Measurements from ENCODE around the gene C16orf87. TPM values are rescaled to one million over a fixed set of nuclear protein-coding genes. Genes with fewer than 3 reads are reported as not detected.
A peak's percentile ranks its signal among the peaks of the same experiment; 100 is the strongest.

C16orf87 gene
- total RNA-seq, 1 experiment from 2014 or later = 22.5 TPM

- TF ChIP-seq, protein P1, sequence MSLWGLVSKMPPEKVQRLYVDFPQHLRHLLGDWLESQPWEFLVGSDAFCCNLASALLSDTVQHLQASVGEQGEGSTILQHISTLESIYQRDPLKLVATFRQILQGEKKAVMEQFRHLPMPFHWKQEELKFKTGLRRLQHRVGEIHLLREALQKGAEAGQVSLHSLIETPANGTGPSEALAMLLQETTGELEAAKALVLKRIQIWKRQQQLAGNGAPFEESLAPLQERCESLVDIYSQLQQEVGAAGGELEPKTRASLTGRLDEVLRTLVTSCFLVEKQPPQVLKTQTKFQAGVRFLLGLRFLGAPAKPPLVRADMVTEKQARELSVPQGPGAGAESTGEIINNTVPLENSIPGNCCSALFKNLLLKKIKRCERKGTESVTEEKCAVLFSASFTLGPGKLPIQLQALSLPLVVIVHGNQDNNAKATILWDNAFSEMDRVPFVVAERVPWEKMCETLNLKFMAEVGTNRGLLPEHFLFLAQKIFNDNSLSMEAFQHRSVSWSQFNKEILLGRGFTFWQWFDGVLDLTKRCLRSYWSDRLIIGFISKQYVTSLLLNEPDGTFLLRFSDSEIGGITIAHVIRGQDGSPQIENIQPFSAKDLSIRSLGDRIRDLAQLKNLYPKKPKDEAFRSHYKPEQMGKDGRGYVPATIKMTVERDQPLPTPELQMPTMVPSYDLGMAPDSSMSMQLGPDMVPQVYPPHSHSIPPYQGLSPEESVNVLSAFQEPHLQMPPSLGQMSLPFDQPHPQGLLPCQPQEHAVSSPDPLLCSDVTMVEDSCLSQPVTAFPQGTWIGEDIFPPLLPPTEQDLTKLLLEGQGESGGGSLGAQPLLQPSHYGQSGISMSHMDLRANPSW (CRISPR knock-in tag; conservative IDR thresholded peaks at IDR 0.05; ENCODE audit: low read depth) = no peak
- TF ChIP-seq, protein P2, sequence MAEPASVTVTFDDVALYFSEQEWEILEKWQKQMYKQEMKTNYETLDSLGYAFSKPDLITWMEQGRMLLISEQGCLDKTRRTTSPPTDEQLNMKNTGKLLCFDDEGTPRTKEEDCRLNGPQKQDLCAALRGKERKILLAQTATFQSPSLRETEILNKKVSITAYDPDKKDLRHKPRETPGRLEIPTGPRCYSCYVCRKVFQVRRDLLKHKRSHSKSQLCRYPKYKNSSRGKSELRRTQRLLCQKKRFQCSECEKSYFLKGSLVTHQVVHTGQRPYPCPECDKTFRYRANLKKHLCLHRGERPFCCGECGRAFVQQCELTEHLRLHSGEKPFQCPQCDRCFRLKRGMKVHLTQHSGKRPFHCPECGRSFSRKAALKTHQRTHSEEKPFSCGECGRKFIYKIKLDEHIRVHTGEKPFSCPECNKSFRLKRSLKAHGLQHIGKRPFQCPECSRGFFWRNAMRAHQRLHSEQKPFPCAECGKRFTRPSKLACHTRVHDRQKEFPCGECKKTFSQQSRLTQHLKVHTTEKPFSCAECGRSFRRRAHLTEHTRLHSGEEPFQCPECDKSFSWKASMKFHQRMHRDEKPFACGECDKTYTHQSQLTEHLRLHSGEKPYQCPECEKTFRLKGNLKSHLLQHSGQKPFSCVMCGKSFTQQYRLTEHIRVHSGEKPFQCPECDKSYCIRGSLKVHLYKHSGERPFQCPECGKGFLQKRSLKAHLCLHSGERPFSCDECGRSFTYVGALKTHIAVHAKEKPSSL (CRISPR knock-in tag; conservative IDR thresholded peaks at IDR 0.05) = no peak
- TF ChIP-seq NR1H2 (CRISPR knock-in tag; IDR thresholded peaks at IDR 0.05) (no peak), RORB (CRISPR knock-in tag; IDR thresholded peaks at IDR 0.05) (no peak), EMX1 (CRISPR knock-in tag; IDR thresholded peaks at IDR 0.05) (no peak; the same call in 1 of the 2 replicates), ATF2 (CRISPR knock-in tag; IDR thresholded peaks at IDR 0.05; ENCODE audit: borderline replicate concordance, low read depth) (no peak), JUN (CRISPR knock-in tag; IDR thresholded peaks at IDR 0.05) (no peak), CREB1 (CRISPR knock-in tag; IDR thresholded peaks at IDR 0.05) (no peak), ZNF317 (CRISPR knock-in tag; IDR thresholded peaks at IDR 0.05; ENCODE audit: borderline replicate concordance, low read depth) (no peak), TCF7 (CRISPR knock-in tag; IDR thresholded peaks at IDR 0.05; ENCODE audit: low read depth) (no peak), ZNF138 (CRISPR knock-in tag; conservative IDR thresholded peaks at IDR 0.05) (no peak), GABPB1 (CRISPR knock-in tag; IDR thresholded peaks at IDR 0.05) (peak; percentile 74), CDX4 (CRISPR knock-in tag; IDR thresholded peaks at IDR 0.05; ENCODE audit: borderline replicate concordance) (no peak), E2F1 (CRISPR knock-in tag; IDR thresholded peaks at IDR 0.05) (no peak), ESRRA (CRISPR knock-in tag; IDR thresholded peaks at IDR 0.05; ENCODE audit: borderline replicate concordance) (no peak; the same call in 1 of the 2 replicates), ZNF121 (CRISPR knock-in tag; IDR thresholded peaks at IDR 0.05) (0 out of 2 replicates have a peak, but pooled peaks have one; percentile 17), ETV6 (CRISPR knock-in tag; IDR thresholded peaks at IDR 0.05) (0 out of 2 replicates have a peak, but pooled peaks have one; percentile 43)
- TF ChIP-seq, protein P3, sequence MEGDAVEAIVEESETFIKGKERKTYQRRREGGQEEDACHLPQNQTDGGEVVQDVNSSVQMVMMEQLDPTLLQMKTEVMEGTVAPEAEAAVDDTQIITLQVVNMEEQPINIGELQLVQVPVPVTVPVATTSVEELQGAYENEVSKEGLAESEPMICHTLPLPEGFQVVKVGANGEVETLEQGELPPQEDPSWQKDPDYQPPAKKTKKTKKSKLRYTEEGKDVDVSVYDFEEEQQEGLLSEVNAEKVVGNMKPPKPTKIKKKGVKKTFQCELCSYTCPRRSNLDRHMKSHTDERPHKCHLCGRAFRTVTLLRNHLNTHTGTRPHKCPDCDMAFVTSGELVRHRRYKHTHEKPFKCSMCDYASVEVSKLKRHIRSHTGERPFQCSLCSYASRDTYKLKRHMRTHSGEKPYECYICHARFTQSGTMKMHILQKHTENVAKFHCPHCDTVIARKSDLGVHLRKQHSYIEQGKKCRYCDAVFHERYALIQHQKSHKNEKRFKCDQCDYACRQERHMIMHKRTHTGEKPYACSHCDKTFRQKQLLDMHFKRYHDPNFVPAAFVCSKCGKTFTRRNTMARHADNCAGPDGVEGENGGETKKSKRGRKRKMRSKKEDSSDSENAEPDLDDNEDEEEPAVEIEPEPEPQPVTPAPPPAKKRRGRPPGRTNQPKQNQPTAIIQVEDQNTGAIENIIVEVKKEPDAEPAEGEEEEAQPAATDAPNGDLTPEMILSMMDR (IDR thresholded peaks at IDR 0.05) = no peak
- TF ChIP-seq, protein P4, sequence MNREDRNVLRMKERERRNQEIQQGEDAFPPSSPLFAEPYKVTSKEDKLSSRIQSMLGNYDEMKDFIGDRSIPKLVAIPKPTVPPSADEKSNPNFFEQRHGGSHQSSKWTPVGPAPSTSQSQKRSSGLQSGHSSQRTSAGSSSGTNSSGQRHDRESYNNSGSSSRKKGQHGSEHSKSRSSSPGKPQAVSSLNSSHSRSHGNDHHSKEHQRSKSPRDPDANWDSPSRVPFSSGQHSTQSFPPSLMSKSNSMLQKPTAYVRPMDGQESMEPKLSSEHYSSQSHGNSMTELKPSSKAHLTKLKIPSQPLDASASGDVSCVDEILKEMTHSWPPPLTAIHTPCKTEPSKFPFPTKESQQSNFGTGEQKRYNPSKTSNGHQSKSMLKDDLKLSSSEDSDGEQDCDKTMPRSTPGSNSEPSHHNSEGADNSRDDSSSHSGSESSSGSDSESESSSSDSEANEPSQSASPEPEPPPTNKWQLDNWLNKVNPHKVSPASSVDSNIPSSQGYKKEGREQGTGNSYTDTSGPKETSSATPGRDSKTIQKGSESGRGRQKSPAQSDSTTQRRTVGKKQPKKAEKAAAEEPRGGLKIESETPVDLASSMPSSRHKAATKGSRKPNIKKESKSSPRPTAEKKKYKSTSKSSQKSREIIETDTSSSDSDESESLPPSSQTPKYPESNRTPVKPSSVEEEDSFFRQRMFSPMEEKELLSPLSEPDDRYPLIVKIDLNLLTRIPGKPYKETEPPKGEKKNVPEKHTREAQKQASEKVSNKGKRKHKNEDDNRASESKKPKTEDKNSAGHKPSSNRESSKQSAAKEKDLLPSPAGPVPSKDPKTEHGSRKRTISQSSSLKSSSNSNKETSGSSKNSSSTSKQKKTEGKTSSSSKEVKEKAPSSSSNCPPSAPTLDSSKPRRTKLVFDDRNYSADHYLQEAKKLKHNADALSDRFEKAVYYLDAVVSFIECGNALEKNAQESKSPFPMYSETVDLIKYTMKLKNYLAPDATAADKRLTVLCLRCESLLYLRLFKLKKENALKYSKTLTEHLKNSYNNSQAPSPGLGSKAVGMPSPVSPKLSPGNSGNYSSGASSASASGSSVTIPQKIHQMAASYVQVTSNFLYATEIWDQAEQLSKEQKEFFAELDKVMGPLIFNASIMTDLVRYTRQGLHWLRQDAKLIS (CRISPR knock-in tag; IDR thresholded peaks at IDR 0.05; ENCODE audit: borderline replicate concordance) = no peak
- TF ChIP-seq, protein P5, sequence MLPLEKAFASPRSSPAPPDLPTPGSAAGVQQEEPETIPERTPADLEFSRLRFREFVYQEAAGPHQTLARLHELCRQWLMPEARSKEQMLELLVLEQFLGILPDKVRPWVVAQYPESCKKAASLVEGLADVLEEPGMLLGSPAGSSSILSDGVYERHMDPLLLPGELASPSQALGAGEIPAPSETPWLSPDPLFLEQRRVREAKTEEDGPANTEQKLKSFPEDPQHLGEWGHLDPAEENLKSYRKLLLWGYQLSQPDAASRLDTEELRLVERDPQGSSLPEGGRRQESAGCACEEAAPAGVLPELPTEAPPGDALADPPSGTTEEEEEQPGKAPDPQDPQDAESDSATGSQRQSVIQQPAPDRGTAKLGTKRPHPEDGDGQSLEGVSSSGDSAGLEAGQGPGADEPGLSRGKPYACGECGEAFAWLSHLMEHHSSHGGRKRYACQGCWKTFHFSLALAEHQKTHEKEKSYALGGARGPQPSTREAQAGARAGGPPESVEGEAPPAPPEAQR (CRISPR knock-in tag; IDR thresholded peaks at IDR 0.05) = no peak
- TF ChIP-seq, protein P6, sequence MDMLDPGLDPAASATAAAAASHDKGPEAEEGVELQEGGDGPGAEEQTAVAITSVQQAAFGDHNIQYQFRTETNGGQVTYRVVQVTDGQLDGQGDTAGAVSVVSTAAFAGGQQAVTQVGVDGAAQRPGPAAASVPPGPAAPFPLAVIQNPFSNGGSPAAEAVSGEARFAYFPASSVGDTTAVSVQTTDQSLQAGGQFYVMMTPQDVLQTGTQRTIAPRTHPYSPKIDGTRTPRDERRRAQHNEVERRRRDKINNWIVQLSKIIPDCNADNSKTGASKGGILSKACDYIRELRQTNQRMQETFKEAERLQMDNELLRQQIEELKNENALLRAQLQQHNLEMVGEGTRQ (CRISPR knock-in tag; IDR thresholded peaks at IDR 0.05) = 0 out of 2 replicates have a peak, but pooled peaks have one; percentile 30
Observed at GRCh38 chr16:46789499-46790414, 41.2 kb downstream of the C16orf87 start (continued).
